NT2/D1 (cell line): ENCODE results near the gene CDRT15.

Source experiments
- SUZ12 ChIP-seq: IDR thresholded peaks from 2 replicates; pipeline ENCODE4 v1.6.1; 2011; ENCODE audit not compliant: insufficient read length, insufficient read depth; ENCODE audit errors: extremely low read depth
- YY1 ChIP-seq: IDR thresholded peaks from 2 replicates; pipeline ENCODE4 v1.6.1; 2011; ENCODE audit not compliant: insufficient read length, insufficient read depth
- ZNF274 ChIP-seq: IDR thresholded peaks from 2 replicates; pipeline ENCODE4 v1.6.1; 2011; ENCODE audit warnings: mild to moderate bottlenecking, low read depth, low read length

GRCh38 chr17:14205380-14205779 is 31.3 kb downstream of the CDRT15 start:
- TF ChIP-seq ZNF274 (no peak), YY1 (no peak), SUZ12 (no peak)
